NCI-H345 (cell line): Measurements from ENCODE around the gene KCNS1.
"Not testable (repeated sequence)": the region's sequence is repeated elsewhere in the genome, so short reads cannot be mapped to it uniquely, and the experiment has no call there.

Experiments used
- DNase-seq: peaks from one replicate; lab custom pipeline; 2025; lab: John Stamatoyannopoulos, UW

KCNS1 gene

GRCh38 chr20:45077559-45077958, 23.4 kb downstream of the KCNS1 start:
- no peak for DNase-seq

- no peak for DNase-seq
Measured at GRCh38 chr20:45073221-45073620, 27.7 kb downstream of the KCNS1 start.

- no peak for DNase-seq
Measured at GRCh38 chr20:45072066-45072465, 28.9 kb downstream of the KCNS1 start.

GRCh38 chr20:45070932-45071632, 29.8 kb downstream of the KCNS1 start:
- no peak for DNase-seq

GRCh38 chr20:45069261-45069660, 31.7 kb downstream of the KCNS1 start:
- DNase-seq: no peak

GRCh38 chr20:45067558-45067957, 33.4 kb downstream of the KCNS1 start:
- DNase-seq: no peak

- no peak for DNase-seq
Measured at GRCh38 chr20:45067087-45067486, 33.8 kb downstream of the KCNS1 start.

- no peak for DNase-seq
Measured at GRCh38 chr20:45066372-45066771, 34.6 kb downstream of the KCNS1 start.

GRCh38 chr20:45064812-45065211, 36.1 kb downstream of the KCNS1 start:
- DNase-seq: no peak

GRCh38 chr20:45063107-45063506, 37.8 kb downstream of the KCNS1 start:
- DNase-seq: not testable (repeated sequence)

- DNase-seq: no peak
Measured at GRCh38 chr20:45061244-45061643, 39.7 kb downstream of the KCNS1 start.

GRCh38 chr20:45060294-45060693, 40.6 kb downstream of the KCNS1 start:
- no peak for DNase-seq

- DNase-seq: no peak
Measured at GRCh38 chr20:45059022-45059728, 41.8 kb downstream of the KCNS1 start.

- no peak for DNase-seq
Measured at GRCh38 chr20:45058168-45058850, 42.6 kb downstream of the KCNS1 start.

GRCh38 chr20:45056473-45057173, 44.3 kb downstream of the KCNS1 start:
- no peak for DNase-seq

- no peak for DNase-seq
Measured at GRCh38 chr20:45055056-45055455, 45.9 kb downstream of the KCNS1 start.

- DNase-seq: no peak
Measured at GRCh38 chr20:45053430-45054351, 47.2 kb downstream of the KCNS1 start.

- no peak for DNase-seq
Measured at GRCh38 chr20:45052698-45053429, 48.1 kb downstream of the KCNS1 start.

- DNase-seq: no peak
Measured at GRCh38 chr20:45051204-45052060, 49.5 kb downstream of the KCNS1 start.
